Measurements from ENCODE around the gene FGF19.

FGF19 gene

DNA sequence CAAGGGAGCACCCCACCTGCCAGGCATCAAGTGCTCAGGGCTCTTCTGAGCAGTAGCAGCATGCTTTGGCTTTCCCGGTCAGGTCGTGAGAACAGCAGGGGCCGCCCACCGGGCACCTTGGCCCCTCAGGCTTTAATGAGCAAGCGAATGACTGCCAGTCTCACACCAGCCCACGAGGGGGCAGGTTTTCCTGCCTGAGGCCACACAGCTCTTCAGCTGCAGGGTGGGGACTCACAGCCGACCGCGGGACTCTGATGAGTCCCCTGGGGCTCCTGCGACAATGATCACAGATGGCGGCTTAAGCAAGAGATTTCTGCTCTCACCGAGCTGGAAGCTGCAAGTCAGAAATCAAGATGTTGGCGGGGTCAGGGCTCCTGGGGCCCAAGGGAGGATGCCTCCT, 14.3 kb upstream of the FGF19 start:
- TF ChIP-seq CTCF (IDR thresholded peaks at IDR 0.05): no peak
- H3K36me3 ChIP-seq: no peaks in the 10 kb centered on the region
- H3K27ac ChIP-seq: no peak overlapping the region
- H3K4me1 ChIP-seq: no peaks in the 10 kb centered on the region
- peaks cover 0 to 75% of the 10 kb centered on the region in 2 donors for H3K27me3 ChIP-seq
- intact Hi-C loops (cut with DNase I; ENCODE audit: low total_unique reads): loop anchor here (10.0 kb wide), 1 partner anchor 477 kb away; no protein-coding TSS in a partner anchor
- no peak overlapping the region for H3K4me3 ChIP-seq
- no peaks in the 10 kb centered on the region for H3K9me3 ChIP-seq
- DNase-seq: no peak

- no peak for TF ChIP-seq CTCF (IDR thresholded peaks at IDR 0.05)
- Histone ChIP-seq H3K27me3 (peaks cover 0 to 67% of the 10 kb centered on the region in 2 donors), H3K4me3 (no peak overlapping the region), H3K9me3 (no peaks in the 10 kb centered on the region), H3K27ac (no peak overlapping the region), H3K36me3 (no peaks in the 10 kb centered on the region), H3K4me1 (no peaks in the 10 kb centered on the region)
- intact Hi-C loops (cut with DNase I; ENCODE audit: low total_unique reads): loop anchor here (10.0 kb wide), 1 partner anchor 478 kb away; no protein-coding TSS in a partner anchor
- DNase-seq: no peak
These were observed 13.3 kb upstream of the FGF19 start for GRCh38 chr11:69716891-69717747.

DNA sequence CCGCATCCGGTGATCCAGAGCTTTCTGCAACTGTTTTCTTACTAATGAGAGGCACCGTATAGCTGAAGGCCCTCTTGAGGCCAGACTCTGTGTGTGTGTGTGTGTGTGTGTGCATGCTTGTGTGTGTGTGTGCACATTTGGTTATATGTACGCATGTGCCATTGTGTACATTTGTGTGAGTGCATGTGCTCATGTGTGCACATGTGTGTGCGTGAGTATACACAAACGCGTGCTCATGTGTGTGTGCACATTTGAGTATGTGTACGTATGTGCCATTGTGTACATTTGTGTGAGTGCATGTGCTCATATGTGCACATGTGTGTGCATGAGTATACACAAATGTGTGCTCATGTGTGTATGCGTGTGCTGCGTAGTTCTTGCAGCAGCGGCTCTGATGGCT, 12.3 kb upstream of the FGF19 start:
- intact Hi-C loops (cut with DNase I; ENCODE audit: low total_unique reads): loop anchor here (10.0 kb wide), 1 partner anchor 479 kb away; no protein-coding TSS in a partner anchor
- Histone ChIP-seq H3K4me3 (no peak overlapping the region), H3K27ac (no peak overlapping the region), H3K27me3 (peaks cover 0 to 64% of the 10 kb centered on the region in 2 donors), H3K9me3 (no peaks in the 10 kb centered on the region), H3K4me1 (no peaks in the 10 kb centered on the region), H3K36me3 (no peaks in the 10 kb centered on the region)
- no peak for TF ChIP-seq CTCF (IDR thresholded peaks at IDR 0.05)
- DNase-seq: no peak

GRCh38 chr11:69715446-69715845, 11.6 kb upstream of the FGF19 start:
- Histone ChIP-seq H3K4me3 (no peak overlapping the region), H3K4me1 (no peaks in the 10 kb centered on the region), H3K36me3 (no peaks in the 10 kb centered on the region), H3K27ac (no peak overlapping the region), H3K9me3 (no peaks in the 10 kb centered on the region), H3K27me3 (peaks cover 0 to 66% of the 10 kb centered on the region in 2 donors)
- TF ChIP-seq CTCF (IDR thresholded peaks at IDR 0.05): no peak
- no peak for DNase-seq
- intact Hi-C loops (cut with DNase I; ENCODE audit: low total_unique reads): loop anchor here (10.0 kb wide), 1 partner anchor 479 kb away; no protein-coding TSS in a partner anchor

GRCh38 chr11:69711822-69712801, 8.3 kb upstream of the FGF19 start:
- H3K9me3 ChIP-seq: no peaks in the 10 kb centered on the region
- H3K4me3 ChIP-seq: no peak overlapping the region
- H3K27me3 ChIP-seq: peaks cover 0 to 47% of the 10 kb centered on the region in 2 donors
- intact Hi-C loops (cut with DNase I; ENCODE audit: low total_unique reads): loop anchor here (10.0 kb wide), 1 partner anchor 483 kb away; no protein-coding TSS in a partner anchor
- no peak for TF ChIP-seq CTCF (IDR thresholded peaks at IDR 0.05)
- DNase-seq: no peak
- no peaks in the 10 kb centered on the region for H3K4me1 ChIP-seq
- no peaks in the 10 kb centered on the region for H3K36me3 ChIP-seq
- no peak overlapping the region for H3K27ac ChIP-seq

Data from tibial artery (tissue), 4 donors.